ENCODE measurements around the gene ANP32D. TPM values are rescaled to one million over a fixed set of nuclear protein-coding genes. Genes with fewer than 3 reads are reported as not detected.
"Not testable (repeated sequence)": the region's sequence is repeated elsewhere in the genome, so short reads cannot be mapped to it uniquely, and the experiment has no call there.

The ANP32D gene
- polyA plus RNA-seq, 3 donors, result not detected

DNA sequence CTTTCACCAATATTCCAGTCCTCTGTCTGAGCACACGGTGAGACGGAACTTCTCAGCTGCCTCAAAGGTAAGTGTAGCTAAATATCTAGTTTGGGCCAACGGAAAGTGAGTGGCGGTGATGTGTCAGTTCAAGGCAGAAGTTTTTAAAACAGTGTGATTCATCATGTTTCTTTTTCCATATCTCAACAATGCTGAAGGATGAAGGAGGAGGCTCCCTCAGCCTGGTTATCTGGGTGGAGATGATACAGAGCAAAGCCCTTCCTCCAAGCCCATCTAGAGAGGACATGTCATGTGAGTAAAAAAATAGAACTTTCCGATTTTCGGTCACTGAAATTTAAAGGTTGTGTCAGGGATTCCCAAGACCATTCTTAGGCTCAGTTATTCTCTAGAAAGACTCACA is 13.1 kb upstream of the ANP32D start:
- Histone ChIP-seq H3K27me3 (ENCODE audit: control insufficient read depth in 2 of 2, insufficient read depth in 2 of 2, low read length in 2 of 2) (peaks cover 0 to 3% of the 10 kb centered on the region in 2 donors), H3K9ac (ENCODE audit: insufficient read depth, low read length, poor library complexity, severe bottlenecking) (no peak overlapping the region), H2AFZ (ENCODE audit: insufficient read depth, low read depth, low read length, poor library complexity, severe bottlenecking) (no peak overlapping the region), H3K36me3 (replicated peaks in 1 of 2; ENCODE audit: control insufficient read depth in 1 of 2, insufficient read depth in 2 of 2, low read length in 2 of 2) (no peaks in the 10 kb centered on the region), H3K4me1 (ENCODE audit: control insufficient read depth in 1 of 2, insufficient read depth in 2 of 2, low read length in 2 of 2) (no peaks in the 10 kb centered on the region), H3K4me3 (replicated peaks in 1 of 3; ENCODE audit: low read depth in 2 of 3, low read length in 3 of 3) (no peak overlapping the region), H3K4me2 (replicated peaks; ENCODE audit: extremely low read depth, low read length, poor library complexity, severe bottlenecking) (no peak overlapping the region), H3K9me3 (replicated peaks in 1 of 2; ENCODE audit: control insufficient read depth in 1 of 2, insufficient read depth in 1 of 2, low read length in 2 of 2) (no peaks in the 10 kb centered on the region), H4K20me1 (ENCODE audit: insufficient read depth, low read length) (no peaks in the 10 kb centered on the region), H3K79me2 (ENCODE audit: insufficient read depth, low read length) (no peaks in the 10 kb centered on the region), H3K27ac (ENCODE audit: low read depth in 1 of 2, low read length in 2 of 2) (no peak overlapping the region)
- Mint-ChIP-seq H3K36me3 (no peaks in the 10 kb centered on the region), H3K4me1 (no peaks in the 10 kb centered on the region), H3K27ac (no peak overlapping the region), H3K4me3 (no peak overlapping the region), H3K9me3 (peaks cover 0 to 4% (median 0%) of the 10 kb centered on the region in 7 donors), H3K27me3 (ENCODE audit: low read depth in 3 of 3) (peaks cover 3 to 8% (median 7%) of the 10 kb centered on the region in 3 donors)
- WGBS (ENCODE audit: insufficient coverage), result no CpG with 5 or more reads among the region's 6 CpGs
- DNase-seq, result no peak
- TF ChIP-seq, protein P1, sequence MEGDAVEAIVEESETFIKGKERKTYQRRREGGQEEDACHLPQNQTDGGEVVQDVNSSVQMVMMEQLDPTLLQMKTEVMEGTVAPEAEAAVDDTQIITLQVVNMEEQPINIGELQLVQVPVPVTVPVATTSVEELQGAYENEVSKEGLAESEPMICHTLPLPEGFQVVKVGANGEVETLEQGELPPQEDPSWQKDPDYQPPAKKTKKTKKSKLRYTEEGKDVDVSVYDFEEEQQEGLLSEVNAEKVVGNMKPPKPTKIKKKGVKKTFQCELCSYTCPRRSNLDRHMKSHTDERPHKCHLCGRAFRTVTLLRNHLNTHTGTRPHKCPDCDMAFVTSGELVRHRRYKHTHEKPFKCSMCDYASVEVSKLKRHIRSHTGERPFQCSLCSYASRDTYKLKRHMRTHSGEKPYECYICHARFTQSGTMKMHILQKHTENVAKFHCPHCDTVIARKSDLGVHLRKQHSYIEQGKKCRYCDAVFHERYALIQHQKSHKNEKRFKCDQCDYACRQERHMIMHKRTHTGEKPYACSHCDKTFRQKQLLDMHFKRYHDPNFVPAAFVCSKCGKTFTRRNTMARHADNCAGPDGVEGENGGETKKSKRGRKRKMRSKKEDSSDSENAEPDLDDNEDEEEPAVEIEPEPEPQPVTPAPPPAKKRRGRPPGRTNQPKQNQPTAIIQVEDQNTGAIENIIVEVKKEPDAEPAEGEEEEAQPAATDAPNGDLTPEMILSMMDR (IDR thresholded peaks at IDR 0.05), result no peak
- intact Hi-C loops (cut with micrococcal nuclease), result no loop called here

- H3K4me1 Mint-ChIP-seq; H3K36me3 Mint-ChIP-seq; H3K36me3 ChIP-seq (replicated peaks in 1 of 2; ENCODE audit: control insufficient read depth in 1 of 2, insufficient read depth in 2 of 2, low read length in 2 of 2); H3K4me3 ChIP-seq (replicated peaks in 1 of 3; ENCODE audit: low read depth in 2 of 3, low read length in 3 of 3); H3K27me3 ChIP-seq (ENCODE audit: control insufficient read depth in 2 of 2, insufficient read depth in 2 of 2, low read length in 2 of 2); H3K4me2 ChIP-seq (replicated peaks; ENCODE audit: extremely low read depth, low read length, poor library complexity, severe bottlenecking); H3K79me2 ChIP-seq (ENCODE audit: insufficient read depth, low read length); intact Hi-C loops (cut with micrococcal nuclease); H2AFZ ChIP-seq (ENCODE audit: insufficient read depth, low read depth, low read length, poor library complexity, severe bottlenecking); H3K27me3 Mint-ChIP-seq (ENCODE audit: low read depth in 3 of 3); H3K4me1 ChIP-seq (ENCODE audit: control insufficient read depth in 1 of 2, insufficient read depth in 2 of 2, low read length in 2 of 2); H3K27ac Mint-ChIP-seq; H3K9ac ChIP-seq (ENCODE audit: insufficient read depth, low read length, poor library complexity, severe bottlenecking); DNase-seq; H4K20me1 ChIP-seq (ENCODE audit: insufficient read depth, low read length); H3K4me3 Mint-ChIP-seq; H3K27ac ChIP-seq (ENCODE audit: low read depth in 1 of 2, low read length in 2 of 2): not testable (repeated sequence)
- H3K9me3 ChIP-seq (replicated peaks in 1 of 2; ENCODE audit: control insufficient read depth in 1 of 2, insufficient read depth in 1 of 2, low read length in 2 of 2), result peaks cover 9 to 26% of the 10 kb centered on the region in 2 donors
- peaks cover 25 to 47% (median 36%) of the 10 kb centered on the region in 7 donors for H3K9me3 Mint-ChIP-seq
- 75% methylated on average over 4 of the region's 9 CpGs for WGBS (ENCODE audit: insufficient coverage)
Measured at GRCh38 chr12:48469027-48469426, 3.3 kb upstream of the ANP32D start.
